HG02678 (cell line): ENCODE measurements around the gene CDK19.
A peak's percentile ranks its signal among the peaks of the same experiment; 100 is the strongest.
"Not testable (repeated sequence)": the region's sequence is repeated elsewhere in the genome, so short reads cannot be mapped to it uniquely, and the experiment has no call there.

Experiments
- ATAC-seq: cut with Tn5 transposase; IDR thresholded peaks from one replicate; pipeline ENCODE4 v1.9.1; 2021; ENCODE audit warnings: mild to moderate bottlenecking, moderate library complexity; ENCODE audit not compliant: unreplicated experiment

Gene CDK19

DNA sequence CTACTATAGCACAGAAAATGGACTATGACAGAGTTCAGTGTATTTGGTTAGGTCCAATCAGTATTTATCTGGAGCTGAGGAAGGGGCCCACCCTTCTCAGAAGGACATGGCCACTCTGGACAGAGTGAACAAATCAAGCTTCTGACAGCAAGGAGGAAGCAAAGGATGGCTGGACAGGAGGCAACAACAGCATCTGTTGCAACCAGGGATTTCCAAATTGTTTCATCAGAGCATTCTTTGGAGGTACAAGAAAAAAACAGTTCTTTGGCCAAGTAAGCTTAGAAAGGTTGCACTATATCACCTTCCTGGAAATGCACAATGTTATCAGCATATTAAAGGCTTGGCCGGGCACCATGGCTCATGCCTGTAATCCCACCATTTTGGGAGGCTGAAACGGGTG lies 220.2 kb downstream of the CDK19 start:
- ATAC-seq: no peak

DNA sequence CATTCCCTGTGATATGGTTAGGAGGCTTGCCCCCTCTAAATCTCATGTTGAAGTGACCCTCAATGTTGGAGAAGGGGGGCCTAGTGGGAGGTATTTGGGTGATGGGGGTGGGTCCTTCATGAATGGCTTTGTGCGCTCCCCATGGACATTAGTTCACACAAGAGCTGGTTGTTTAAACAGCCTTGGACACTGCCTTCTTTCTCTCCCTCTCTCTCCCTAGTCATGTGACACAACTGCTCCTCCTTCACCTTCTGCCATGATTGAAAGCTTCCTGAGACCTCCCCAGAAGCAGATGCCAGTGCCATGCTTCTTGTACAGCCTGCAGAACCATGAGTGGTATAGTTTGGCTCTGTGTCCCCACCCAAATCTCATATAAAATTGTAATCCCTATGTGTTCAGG lies 221.6 kb downstream of the CDK19 start:
- ATAC-seq: no peak

DNA sequence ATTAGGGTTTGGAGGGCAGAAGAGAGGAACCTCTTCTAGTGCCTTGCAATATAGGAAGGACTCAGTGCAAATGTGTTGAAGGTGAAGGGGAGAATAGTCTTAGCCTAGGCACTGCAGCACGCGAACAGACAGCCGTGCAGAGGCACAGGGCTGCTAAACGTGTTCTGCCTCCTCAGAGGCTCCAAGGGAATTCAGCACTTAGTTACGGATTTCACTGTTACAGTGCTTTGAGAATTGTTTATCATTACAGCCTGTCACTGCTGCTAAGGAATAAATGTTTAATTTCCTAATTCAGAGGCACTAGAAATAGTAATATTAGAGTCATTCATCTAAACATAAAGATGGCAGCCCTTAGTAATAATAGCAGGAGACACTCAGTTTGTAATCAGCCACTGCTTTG lies 222.5 kb downstream of the CDK19 start:
- no peak for ATAC-seq

DNA sequence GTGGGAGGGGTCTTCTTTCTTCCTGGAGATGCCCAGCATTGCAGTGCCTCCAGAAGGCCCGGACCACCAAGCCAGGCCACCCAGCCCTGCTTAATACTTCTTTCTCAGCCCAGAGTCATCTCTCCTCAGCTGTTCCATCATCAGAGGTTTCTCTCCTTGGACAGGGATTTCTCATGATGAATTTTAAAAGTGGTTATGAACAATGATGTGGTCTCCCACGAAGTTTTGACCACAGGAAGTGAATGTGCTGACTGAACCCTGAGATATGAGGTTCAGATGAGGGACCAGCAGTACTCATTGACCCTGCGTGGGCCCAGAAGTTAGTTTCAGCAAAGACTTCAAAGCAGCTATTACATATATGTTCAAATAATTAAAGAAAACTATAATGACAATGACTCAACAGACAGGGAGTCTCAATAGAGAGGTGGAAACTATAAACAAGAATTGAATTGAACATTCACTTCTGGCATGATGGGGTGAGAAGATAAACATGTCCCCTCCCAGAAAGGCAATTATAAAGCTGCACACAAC lies 224.4 kb downstream of the CDK19 start:
- ATAC-seq: no peak

DNA sequence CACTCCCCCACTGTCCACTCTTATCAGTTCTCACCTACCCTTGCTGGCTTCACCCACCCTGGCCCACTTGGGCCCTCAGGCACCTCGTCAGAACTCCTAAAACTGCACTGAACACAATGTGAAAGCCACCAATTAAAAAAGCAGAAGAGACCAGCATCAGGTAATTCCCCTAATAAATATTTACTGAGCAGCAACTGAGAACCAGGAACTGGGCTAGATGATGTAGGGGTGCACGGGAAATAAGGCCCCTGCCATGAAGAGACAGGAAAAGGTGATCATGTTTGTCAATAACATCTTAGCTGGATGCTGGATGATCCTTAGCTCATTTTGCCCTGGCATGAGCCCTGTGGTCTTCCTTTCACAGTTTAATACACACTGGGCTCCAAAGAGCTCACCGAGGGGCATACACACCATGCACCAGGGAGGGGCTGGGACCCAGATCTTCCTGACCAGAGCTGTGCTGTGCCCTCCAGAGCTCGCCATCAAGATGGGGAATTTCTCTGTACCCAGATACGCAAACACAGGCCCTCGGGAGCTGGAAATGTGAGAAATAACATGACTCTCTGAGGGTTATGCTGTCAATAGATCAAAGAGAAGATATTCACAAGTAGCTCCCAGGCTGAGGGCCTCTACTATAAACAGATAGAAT lies 225.3 kb downstream of the CDK19 start:
- ATAC-seq: peak; percentile 90

DNA sequence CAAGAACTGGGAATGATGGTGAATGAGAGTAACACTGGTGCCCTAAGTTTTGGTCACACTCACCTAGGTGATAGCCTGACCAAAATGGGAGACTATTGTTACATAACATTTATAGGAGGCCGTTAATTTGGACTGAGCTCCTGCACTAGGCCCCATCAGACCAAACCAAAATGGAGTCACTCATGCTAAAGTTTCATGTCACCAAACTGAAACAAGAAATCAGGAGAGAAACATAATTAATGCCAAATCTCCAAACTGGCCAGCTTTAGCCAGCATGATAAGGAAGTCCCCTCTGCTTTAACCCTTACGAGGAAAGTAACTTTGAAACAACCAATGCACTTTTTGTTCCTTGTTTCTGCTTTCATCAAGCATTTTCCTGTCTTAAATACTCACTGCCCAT lies 227.9 kb downstream of the CDK19 start:
- ATAC-seq: no peak

DNA sequence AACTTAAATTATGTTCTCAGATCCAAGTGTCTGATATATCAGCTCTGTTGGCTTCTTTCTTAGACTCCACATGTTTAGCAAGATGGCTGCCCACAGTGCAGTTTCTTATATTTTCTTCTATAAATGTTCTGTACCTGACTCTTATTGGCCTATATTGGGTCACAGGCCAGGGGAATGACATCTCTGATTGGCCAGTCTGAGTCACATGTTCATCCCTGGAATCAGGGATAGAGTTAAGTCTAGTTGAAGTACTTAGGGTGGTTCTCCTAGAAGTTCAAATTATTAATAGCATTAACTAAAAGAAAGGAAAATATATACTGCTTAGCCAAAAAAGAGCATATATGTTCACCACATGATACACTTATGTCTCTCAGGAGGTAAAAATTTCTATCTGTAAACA lies 233.6 kb downstream of the CDK19 start:
- ATAC-seq: no peak

DNA sequence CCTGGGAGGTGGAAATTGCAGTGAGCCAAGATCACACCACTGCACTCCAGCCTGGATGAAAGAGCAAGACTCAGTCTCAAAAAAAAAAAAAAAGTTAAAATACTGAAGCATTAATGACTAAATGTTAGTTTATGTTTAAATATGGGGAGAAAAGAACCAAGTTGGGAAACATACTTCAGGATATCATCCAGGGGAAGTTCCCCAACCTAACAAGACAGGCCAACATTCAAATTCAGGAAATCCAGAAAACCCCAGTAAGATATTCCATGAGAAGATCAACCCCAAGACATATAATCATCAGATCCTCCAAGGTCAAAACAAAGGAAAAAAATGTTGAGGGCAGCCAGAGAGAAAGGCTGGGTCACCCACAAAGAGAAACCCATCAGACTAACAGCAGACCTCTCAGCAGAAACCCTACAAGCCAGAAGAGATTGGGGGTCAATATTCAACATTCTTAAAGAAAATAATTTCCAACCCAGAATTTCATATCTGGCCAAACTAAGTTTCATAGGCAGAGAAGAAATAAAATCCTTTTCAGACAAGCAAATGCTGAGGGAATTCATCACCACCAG lies 237.6 kb downstream of the CDK19 start:
- not testable (repeated sequence) for ATAC-seq

DNA sequence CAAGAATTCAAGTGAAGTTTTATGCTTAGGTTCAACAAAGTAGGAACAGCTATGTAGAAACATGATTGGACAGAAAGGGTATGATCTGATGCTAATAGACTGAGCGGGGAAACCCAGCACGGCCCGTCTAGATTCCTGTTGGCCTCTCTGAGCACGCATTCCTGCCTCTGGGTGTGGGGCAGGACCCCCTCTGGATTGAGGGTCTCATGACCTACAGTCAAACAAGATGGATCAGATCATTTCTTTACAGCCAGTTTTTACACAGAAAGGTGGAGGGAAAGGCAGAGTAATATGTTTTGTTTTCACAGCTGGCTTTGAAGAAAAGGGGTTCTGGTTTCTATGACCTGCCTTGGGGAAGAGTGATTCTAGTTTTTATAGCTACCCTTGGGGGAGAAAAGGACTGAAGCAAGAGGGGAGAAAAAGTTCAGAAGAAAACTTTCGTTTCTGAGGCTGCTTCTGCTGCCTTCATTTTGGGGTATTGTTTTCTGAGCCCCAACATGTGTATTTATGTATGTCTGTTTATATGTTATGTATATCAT lies 239.3 kb downstream of the CDK19 start:
- no peak for ATAC-seq

DNA sequence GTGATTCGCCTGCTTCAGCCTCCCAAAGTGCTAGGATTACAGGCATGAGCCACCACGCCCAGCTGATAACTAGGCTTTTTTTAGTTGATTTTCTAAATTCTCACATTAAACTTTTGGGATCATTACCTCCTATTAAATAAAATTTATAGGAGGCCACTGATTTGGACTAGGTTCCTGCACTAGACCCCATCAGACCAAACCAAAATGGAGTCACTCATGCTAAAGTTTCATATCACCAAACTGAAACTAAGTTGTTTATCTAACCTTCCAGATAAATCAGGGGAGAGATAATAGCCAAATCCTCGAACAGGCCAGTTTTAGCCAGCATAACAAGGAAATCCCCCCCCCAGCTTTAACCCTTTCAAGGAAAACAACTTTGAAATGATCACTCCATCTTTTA lies 240.5 kb downstream of the CDK19 start:
- no peak for ATAC-seq

DNA sequence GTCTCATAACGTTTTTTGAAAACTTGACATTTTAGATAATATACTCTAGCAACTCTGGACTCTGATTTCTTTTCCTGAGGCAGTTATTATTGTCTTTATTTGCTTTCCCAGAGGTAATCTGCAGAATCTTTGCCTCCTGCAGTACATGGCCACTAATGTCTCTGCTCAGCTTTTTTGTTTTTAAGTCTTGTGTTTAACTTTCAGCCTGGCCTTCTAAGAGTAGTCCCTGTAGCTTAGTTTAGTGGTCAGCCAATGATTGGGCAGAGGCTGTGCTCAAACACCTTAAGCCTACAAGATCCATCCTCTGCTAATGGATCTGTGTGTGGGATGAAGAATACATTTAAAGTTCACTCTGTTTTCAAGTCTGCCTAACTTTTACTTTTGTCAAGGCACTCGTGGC lies 241.7 kb downstream of the CDK19 start:
- ATAC-seq: no peak

DNA sequence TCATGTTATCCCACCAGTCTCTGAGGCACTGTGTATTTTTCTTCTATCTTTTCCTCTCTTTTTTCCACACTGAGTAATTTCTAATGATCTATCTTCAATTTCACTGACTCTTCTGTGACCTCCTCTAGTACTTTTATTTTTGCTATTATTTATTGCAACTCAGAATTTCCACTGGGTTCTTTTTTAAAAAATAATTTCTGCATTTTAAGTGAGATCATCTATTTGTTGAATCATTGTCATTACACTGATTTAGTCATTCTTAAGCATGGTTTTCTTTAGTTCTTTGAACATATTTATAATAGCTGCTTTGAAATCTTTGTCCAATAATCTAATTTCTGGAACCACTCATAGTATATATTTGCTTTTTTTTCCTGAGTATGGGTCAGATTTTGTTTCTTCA lies 242.1 kb downstream of the CDK19 start:
- ATAC-seq: no peak

DNA sequence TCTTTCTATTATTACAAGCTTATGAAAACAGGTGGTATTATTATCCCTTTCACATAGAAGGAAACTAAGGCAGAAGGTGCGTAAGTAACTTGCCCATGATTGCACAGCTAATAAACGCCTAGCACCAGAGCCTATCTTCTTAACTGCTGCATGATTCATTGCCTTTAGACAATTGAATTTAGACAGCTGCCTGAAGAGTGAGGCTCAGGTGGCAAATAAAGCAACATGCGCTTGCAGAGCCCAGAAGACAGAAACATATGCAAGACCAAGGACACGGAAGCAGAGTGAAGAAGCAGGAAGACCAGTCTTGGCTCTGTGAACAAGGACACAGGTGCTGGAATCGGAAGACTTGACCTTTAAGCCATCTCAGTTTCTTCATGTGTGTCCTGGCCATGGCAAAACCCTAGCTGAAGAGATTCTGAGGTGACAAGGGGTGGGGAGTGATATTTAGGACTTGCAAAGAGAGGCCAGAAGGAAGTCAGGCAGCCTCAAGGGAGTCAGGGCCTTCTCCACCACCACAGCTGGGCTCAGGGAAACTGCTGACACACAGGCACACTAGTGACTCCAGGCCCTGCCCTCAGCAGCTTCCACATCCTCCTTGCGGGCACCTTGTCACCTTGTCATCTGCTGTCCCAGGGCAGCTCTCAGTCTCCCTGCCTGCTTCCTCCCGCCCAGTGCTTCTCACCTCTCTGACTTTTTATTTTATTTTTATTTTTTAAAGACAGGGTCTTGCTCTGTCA lies 247.1 kb downstream of the CDK19 start:
- peak; percentile 61 for ATAC-seq

DNA sequence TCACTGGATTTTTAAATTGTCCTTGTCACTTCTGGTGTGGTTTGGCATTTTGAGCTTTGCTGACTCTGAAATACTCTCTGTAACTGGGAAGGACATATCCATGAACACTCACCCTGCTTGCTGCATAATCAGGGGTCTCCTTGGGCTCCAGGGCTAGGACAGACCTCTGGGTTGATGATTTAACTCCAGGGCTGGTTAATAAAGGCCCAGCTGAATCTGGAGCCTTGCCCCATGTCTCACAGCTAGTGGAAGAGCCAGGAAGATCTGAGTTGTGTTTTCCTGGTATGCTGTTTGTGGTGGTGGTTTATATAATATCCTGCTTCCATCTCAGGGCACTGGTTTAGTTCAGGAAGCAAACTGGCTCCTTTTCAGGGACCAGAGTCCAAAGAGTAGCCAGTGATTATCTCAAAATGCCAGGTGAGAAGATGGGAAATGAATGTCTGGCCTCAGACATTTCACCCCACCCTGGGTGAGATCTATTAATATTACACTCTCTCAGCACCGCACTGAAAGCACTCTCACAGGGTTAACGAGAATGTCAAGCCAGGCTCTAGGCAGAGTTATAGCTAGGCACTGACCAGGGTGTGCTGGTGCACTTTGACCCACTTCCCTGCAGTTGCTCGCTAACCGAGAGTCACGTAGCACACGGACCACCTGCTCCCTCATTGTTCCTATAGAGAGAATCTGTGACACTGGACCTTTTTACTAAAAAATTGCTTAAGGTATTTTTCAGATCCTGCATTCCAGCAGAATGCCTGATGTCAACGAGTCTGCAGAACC lies 248.7 kb downstream of the CDK19 start:
- no peak for ATAC-seq

DNA sequence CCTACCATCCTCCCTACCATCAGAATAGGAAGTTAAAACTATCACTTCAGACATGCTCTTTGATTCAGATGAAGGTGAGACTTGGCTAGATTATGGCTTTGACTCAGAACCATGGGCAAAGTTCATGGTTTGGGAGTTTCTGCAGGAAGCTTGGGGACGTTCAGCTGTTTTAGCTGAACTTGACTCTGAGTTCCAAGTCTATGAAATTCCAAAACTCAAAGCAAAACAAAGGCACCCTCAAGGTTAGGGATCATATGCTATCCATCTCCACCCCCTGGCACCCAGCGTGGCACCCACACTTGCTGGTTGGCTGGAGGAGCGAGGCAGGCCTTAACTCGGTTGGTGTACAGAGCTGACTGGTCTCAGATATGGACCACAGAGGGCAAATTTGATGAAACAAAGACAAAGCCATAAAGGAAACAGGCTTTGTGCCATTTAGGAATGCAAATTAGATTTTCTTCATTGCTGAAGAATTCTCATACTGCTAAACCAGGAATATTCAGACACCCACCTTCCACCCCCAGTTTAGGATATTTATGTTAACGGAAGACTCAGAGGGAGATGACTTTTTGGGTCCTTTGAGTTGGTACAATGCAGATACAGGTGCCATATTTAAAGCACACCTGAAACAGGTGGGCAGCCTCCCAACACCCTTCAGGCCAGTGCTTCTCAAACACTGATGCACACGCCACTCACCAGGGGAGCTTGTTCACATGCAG lies 250.4 kb downstream of the CDK19 start:
- ATAC-seq: no peak

DNA sequence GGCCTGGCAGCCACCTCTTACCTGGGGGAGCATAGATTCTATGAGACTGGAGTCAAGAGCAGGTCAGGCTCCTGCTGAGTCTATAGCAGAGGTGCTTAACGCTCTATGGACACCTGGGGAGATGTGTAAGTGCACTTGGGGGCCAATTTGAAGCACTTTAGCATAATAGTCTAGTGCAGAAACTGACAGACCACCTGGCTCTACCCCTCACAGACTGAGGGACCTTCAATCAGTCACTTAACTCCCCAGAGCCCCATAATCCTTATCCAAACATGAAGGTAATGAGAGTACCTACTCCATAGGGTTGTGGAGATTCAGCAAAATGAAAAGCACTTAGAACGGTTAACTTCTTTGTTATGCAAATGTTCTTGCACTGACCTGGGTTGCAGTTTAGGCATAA lies 251.6 kb downstream of the CDK19 start:
- ATAC-seq: no peak

DNA sequence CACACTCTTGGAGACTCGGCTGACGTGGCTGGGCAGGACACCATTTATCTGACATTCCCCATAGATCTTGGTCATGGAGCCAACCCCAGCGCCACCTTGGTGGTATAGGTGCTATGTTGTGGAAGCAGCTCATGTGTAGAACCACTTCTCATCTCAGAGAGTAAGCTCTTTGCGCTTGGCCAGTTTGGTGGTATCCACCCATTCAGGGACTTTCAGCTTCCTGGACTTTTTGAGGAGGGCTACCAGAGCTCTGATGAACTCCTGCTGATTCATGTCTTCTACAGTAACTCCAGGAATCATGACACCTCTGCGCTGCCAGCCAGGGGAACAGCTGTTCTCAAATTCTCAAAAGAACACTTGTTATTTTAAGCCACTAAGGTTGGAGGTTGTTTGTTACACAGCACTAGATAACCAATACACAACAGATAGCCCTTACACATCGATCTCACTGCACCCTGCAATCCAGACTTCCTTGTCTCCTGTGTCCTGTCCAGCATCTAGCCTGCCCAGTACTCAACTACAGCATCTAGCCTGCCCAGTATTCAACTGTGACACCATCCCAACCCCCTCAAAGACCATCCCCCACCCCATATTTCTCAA lies 252.9 kb downstream of the CDK19 start:
- ATAC-seq: no peak

DNA sequence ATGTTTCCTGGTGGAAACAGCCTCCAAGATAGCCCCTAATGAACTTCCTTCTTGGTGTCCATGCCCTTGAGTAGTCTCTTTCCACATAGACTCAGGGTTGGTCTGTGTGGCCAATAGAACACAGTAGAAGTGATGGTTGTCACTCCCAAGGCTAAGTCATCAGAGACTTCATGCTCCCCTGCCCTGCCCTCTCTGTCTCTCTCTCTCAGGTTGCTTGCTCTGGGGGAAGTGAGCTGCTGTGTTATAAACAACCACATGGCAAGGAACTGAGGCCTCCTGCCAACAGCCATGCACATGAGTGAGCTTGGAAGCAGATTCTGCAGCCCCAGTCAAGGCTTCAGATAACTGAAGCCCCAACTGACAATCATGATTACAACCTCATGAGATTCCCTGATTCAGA lies 253.6 kb downstream of the CDK19 start:
- no peak for ATAC-seq

DNA sequence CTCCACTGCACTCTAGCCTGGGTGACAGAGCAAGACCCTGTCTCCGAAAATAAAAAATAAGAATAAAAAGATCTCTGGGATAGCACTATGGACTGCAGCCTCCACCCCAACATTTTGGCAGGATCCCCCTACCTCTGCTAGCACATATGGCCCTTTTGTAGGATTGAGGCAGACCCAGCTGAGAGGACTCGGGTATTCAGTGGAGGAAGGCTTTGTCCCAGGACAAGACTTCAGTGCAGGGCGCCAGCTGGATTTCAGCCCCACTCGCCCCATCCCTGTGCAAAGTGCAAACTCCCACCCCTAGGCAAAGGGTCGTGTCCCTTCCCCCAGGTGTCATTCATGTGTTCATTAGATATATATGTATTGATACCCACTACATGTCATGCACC lies 254.3 kb downstream of the CDK19 start:
- ATAC-seq: no peak
